ENCODE results near the gene ACTL9.
"Not testable (repeated sequence)": the region's sequence is repeated elsewhere in the genome, so short reads cannot be mapped to it uniquely, and the experiment has no call there.

The ACTL9 gene

GRCh38 chr19:8698433-8699063 lies at the start of gene ACTL9:
Gene ACTL9, minus strand, starts transcription at chr19:8698795. Its CDS starts 94 bp downstream, at chr19:8698701.
- no peaks in the 10 kb centered on the region for H3K9me3 Mint-ChIP-seq
- no peak within 1 kb of the TSS for H3K4me3 Mint-ChIP-seq
- H3K36me3 Mint-ChIP-seq (ENCODE audit: low read depth) = no peaks in the 10 kb centered on the region
- peaks cover 19% of the 10 kb centered on the region for H3K27me3 Mint-ChIP-seq (ENCODE audit: low read depth)
- H3K27ac Mint-ChIP-seq = no peak within 1 kb of the TSS
- H3K4me1 Mint-ChIP-seq = no peaks in the 10 kb centered on the region
- no peak for TF ChIP-seq CTCF (IDR thresholded peaks at IDR 0.05; ENCODE audit: unreplicated experiment in 3 of 3)

- H3K27ac Mint-ChIP-seq; H3K4me1 Mint-ChIP-seq; H3K4me3 Mint-ChIP-seq; H3K27me3 Mint-ChIP-seq (ENCODE audit: low read depth); H3K36me3 Mint-ChIP-seq (ENCODE audit: low read depth): not testable (repeated sequence)
- H3K9me3 Mint-ChIP-seq = peaks cover 19% of the 10 kb centered on the region
These were observed 40.9 kb upstream of the ACTL9 start for GRCh38 chr19:8739291-8740065.

DNA sequence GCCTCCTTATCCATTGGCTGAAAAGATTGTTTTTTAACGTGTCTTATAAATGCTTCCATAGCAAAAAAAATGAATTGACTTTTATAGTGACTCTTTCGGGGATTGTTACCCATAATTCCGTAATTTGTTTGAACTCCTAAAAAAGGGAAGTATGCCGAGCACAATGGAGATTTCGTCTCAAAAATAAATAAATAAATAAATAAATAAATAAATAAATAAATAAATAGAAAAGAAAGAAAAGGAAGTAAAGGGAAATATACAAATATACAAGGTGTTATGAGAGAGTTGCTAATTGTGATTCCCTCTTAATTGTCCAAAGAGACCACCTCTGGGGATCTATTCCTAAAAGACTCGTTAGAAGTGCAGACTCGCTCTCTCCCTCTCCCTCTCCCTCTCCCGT lies 39.8 kb upstream of the ACTL9 start:
- H3K36me3 Mint-ChIP-seq (ENCODE audit: low read depth) = no peaks in the 10 kb centered on the region
- no peak for TF ChIP-seq CTCF (IDR thresholded peaks at IDR 0.05; ENCODE audit: unreplicated experiment in 3 of 3)
- no peaks in the 10 kb centered on the region for H3K27me3 Mint-ChIP-seq (ENCODE audit: low read depth)
- peaks cover 21% of the 10 kb centered on the region for H3K9me3 Mint-ChIP-seq
- H3K4me1 Mint-ChIP-seq = no peaks in the 10 kb centered on the region
- H3K4me3 Mint-ChIP-seq = no peak overlapping the region
- H3K27ac Mint-ChIP-seq = no peak overlapping the region

- no peak overlapping the region for H3K4me3 Mint-ChIP-seq
- H3K4me1 Mint-ChIP-seq = no peaks in the 10 kb centered on the region
- no peaks in the 10 kb centered on the region for H3K27me3 Mint-ChIP-seq (ENCODE audit: low read depth)
- H3K9me3 Mint-ChIP-seq = peaks cover 22% of the 10 kb centered on the region
- peaks cover 6% of the 10 kb centered on the region for H3K36me3 Mint-ChIP-seq (ENCODE audit: low read depth)
- no peak overlapping the region for H3K27ac Mint-ChIP-seq
- no peak for TF ChIP-seq CTCF (IDR thresholded peaks at IDR 0.05; ENCODE audit: unreplicated experiment in 3 of 3)
These were observed 33.0 kb upstream of the ACTL9 start for GRCh38 chr19:8731428-8732169.

- H3K4me1 Mint-ChIP-seq = no peaks in the 10 kb centered on the region
- no peaks in the 10 kb centered on the region for H3K36me3 Mint-ChIP-seq (ENCODE audit: low read depth)
These were observed 25.7 kb upstream of the ACTL9 start for GRCh38 chr19:8724276-8724675.

More at GRCh38 chr19:8724276-8724675, 25.7 kb upstream of the ACTL9 start:
- H3K27me3 Mint-ChIP-seq (ENCODE audit: low read depth) = no peaks in the 10 kb centered on the region
- no peak overlapping the region for H3K4me3 Mint-ChIP-seq
- H3K9me3 Mint-ChIP-seq = peaks cover 13% of the 10 kb centered on the region
- no peak overlapping the region for H3K27ac Mint-ChIP-seq
- no peak for TF ChIP-seq CTCF (IDR thresholded peaks at IDR 0.05; ENCODE audit: unreplicated experiment in 3 of 3)
